CD1c-positive myeloid dendritic cell (primary cell): Measurements from ENCODE around the gene TFAP2D.

Source experiments
- DNase-seq: peaks from one replicate; pipeline ENCODE4 v3.0.0-alpha.2; 2016; ENCODE audit errors: extremely low spot score

Gene TFAP2D

DNA sequence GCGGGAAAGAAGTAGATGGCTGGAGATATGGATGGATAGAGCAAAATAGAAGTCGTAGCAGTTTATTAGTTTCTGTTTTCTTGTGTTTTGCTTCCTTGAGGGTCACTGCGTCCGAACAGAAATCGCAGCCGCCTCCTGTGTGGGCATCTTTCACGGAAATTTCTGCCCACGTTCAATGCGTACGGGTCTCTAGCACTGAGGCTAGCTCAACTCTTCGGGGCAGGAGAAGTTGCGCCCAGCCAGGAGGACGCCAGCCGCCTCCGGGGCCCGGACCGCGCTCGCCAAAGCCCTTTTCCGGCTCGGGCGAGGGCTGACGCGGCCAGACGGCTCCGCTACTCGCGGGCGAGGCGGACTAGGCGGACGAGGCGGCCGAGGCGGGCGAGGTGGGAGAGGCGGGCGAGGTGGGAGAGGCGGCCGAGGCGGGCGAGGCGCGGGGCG, 106.2 kb downstream of the TFAP2D start:
- DNase-seq: no peak

DNA sequence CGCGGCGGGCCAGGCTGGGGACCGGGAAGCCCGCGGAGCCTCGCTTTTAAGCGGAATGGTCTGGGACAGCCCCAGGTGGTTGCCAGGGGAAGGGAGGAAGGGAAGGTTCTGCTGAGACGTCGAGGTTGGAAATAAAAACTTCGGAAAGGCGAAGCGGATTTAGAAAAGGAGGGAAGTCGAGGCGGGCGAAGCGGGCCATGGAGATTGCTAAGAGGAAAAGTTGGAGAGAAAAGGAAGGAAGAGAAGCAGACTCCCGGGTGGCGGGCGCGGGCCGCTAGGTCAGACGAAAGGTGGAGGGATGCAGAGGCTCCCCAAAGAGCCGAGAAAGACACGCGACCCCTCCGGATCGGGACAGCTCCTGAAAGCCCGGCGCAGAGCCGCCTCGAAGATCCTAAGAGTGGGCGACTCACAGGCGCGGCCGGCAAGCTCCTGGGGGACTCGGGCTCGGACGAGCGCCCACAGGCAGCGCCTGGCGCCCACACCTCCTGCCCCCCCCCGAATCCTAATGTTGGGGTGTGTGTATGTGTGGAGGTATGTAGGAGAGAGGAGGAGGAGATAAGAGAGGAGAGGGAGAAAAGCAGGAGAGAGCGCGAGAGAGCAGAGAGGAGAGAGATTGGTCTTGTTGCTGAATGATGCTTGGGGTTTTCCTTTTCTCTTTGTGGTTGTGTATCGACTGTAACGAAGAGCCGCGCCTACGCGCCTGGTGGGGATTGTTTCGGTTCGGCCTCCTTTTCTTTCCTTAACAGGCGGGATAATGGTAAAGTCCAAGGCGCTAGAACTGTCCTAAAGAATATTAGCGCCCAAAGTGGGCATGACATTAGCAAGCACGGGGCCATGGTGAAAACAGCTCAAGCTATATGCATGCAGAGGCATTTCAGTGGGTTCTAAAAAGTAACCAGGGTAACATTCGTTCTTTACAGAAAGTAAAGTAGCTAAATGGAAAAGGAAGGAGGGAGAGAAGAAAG, 106.9 kb downstream of the TFAP2D start:
- DNase-seq: no peak

DNA sequence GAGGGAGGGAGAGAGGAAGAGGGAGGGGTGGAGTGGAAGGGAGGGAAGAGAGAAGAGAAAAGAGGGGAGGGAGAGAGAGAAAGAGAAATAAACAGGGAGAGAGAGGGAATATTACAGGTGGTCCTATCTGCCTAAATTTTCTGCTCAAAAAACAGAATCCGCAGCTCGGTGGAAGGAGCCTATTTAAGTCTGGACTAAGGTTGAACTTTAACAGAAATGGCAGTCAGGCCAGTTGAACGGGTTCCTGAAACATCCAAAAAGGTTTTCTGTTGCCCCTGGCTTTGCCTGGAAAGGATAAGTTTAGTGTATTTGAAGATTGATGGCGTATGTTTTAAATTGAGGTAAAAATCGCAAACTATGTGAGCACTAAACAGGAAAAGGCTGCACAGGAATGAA, 107.5 kb downstream of the TFAP2D start:
- no peak for DNase-seq

DNA sequence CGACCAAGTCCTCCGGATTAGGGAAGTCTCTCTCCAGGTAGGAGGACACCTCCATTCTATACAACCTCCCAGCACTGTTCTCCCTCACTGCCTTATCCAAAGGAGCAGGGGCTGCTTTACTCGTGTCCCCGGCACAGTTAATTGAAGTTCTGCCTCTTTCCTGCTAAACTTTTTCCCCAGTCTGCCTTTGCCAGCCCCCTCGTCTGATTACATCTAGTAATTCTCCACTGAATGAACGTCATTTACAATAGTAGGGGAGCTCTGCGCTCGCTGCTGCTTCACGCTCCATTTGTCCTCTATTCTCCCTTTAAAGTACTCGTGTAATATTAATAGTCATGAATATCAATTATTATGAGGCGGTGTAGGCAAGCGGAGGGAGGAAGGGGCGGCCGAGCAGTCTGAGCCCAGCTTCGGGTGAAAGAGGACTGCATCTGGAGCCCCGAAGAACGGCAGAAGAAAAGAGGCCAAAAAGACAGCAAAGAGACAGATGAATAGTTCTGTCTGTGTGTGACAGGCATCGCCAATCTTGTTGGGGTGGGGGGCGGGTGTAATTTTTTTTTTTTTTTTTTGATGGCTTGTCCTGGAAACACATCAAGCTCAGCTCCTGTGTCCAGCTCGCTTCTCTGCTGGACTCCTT, 108.2 kb downstream of the TFAP2D start:
- DNase-seq: no peak

DNA sequence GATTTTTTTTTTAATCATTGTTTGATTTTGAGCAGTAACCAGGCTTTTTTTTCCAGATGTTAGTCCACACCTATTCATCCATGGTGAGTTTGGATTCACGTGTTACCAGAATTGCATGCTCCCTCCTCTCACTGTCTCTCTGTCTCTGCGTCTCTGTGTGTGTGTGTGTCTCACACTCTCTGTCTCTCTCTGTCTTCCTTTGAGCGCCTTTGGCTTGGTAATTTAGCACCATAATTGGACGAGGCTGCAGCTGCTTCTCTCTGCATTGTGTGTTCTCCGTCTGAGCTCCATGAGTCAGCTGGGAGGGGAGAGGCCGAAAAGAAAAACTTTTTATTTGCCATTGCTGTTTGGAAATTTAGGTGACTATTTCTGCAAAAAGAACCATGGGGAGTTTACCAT, 108.8 kb downstream of the TFAP2D start:
- no peak for DNase-seq
